ENCODE measurements around the gene CATSPER3. TPM values are rescaled to one million over a fixed set of nuclear protein-coding genes. Genes with fewer than 3 reads are reported as not detected.

Gene CATSPER3
- total RNA-seq, 1 experiment from 2014 or later, result 0.57 TPM

DNA sequence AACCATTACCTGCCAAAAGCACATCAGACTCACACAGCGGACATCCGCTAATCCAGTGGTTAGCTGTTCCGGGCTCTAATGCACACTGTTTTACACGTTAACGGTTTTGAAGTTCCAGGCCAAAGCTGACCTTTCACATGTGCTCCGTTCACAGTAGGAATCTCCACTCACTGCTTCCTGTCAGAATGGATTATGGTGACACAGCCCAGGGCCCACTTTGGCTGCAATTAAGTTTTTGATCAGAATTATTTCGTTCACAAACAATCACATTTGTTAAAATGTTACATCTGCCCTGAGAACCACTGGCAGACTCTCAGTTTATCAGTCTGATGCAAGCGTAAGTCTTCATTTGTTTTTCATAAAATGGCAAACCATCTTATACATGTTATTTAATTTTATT lies 30.2 kb upstream of the CATSPER3 start:
- no peaks in the 10 kb centered on the region; the same call in 1 of the 2 replicates for H4K20me1 ChIP-seq (ENCODE audit: insufficient read depth)
- no peaks in the 10 kb centered on the region for H3K9me2 ChIP-seq (ENCODE audit: insufficient read depth)
- ChIA-PET POLR2A (ENCODE audit: unreplicated experiment) (no interaction called here), CTCF (no interaction called here)
- intact Hi-C loops (cut with micrococcal nuclease; ENCODE audit: unreplicated experiment), result no loop called here
- TF ChIP-seq EZH2 (IDR thresholded peaks at IDR 0.05; ENCODE audit: low read depth), result no peak
- TF ChIP-seq, protein P1, sequence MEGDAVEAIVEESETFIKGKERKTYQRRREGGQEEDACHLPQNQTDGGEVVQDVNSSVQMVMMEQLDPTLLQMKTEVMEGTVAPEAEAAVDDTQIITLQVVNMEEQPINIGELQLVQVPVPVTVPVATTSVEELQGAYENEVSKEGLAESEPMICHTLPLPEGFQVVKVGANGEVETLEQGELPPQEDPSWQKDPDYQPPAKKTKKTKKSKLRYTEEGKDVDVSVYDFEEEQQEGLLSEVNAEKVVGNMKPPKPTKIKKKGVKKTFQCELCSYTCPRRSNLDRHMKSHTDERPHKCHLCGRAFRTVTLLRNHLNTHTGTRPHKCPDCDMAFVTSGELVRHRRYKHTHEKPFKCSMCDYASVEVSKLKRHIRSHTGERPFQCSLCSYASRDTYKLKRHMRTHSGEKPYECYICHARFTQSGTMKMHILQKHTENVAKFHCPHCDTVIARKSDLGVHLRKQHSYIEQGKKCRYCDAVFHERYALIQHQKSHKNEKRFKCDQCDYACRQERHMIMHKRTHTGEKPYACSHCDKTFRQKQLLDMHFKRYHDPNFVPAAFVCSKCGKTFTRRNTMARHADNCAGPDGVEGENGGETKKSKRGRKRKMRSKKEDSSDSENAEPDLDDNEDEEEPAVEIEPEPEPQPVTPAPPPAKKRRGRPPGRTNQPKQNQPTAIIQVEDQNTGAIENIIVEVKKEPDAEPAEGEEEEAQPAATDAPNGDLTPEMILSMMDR (conservative IDR thresholded peaks at IDR 0.05), result no peak
- no peaks in the 10 kb centered on the region for H3K27me3 ChIP-seq (ENCODE audit: insufficient read depth, low read depth)
- no peak overlapping the region for H3K4me3 ChIP-seq
- no TSS peak for BruUV-seq (replicated peaks)
- no peak overlapping the region for H2AFZ ChIP-seq
- H3K9me3 ChIP-seq (ENCODE audit: insufficient read depth, low read depth), result no peaks in the 10 kb centered on the region
- H3K4me2 ChIP-seq, result no peak overlapping the region
- H3K36me3 ChIP-seq (ENCODE audit: low read depth), result peaks cover 17% of the 10 kb centered on the region; the same call in 1 of the 2 replicates
- H3F3A ChIP-seq (ENCODE audit: insufficient read depth, low read depth), result no peaks in the 10 kb centered on the region
- H3K27ac ChIP-seq, result no peak overlapping the region
- H3K4me1 ChIP-seq (replicated peaks; ENCODE audit: insufficient read depth), result no peaks in the 10 kb centered on the region
- DNase-seq, result no peak
- H3K79me2 ChIP-seq (ENCODE audit: low read depth), result no peaks in the 10 kb centered on the region

DNA sequence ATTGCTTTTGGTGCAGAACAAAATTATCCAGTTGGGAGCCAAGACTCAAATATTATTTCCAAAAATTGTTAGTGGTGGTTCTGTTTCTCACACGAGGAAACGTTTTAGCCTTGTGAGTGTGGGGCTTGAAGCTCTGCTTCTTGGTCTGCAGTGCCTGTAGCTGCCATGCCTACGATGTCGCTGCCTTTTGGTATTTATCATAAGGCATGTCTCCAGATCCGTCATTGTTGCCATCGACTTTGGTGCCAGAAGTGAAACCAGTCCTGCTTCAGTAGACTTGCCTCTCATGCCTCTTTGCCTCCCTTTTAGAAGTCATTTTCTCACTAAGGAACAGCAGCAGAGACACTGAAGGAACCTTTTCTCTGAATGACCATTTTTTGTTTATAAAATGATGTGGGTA lies 29.7 kb upstream of the CATSPER3 start:
- no peaks in the 10 kb centered on the region for H3F3A ChIP-seq (ENCODE audit: insufficient read depth, low read depth)
- no peak overlapping the region for H3K27ac ChIP-seq
- no peak overlapping the region for H3K4me2 ChIP-seq
- no peaks in the 10 kb centered on the region for H3K9me3 ChIP-seq (ENCODE audit: insufficient read depth, low read depth)
- intact Hi-C loops (cut with micrococcal nuclease; ENCODE audit: unreplicated experiment), result no loop called here
- no peaks in the 10 kb centered on the region; the same call in 1 of the 2 replicates for H4K20me1 ChIP-seq (ENCODE audit: insufficient read depth)
- no peaks in the 10 kb centered on the region for H3K4me1 ChIP-seq (replicated peaks; ENCODE audit: insufficient read depth)
- TF ChIP-seq, protein P1 (conservative IDR thresholded peaks at IDR 0.05), result no peak
- TF ChIP-seq EZH2 (IDR thresholded peaks at IDR 0.05; ENCODE audit: low read depth), result no peak
- BruUV-seq (replicated peaks), result no TSS peak
- H2AFZ ChIP-seq, result no peak overlapping the region
- POLR2A ChIA-PET (ENCODE audit: unreplicated experiment), result interaction anchor here (0.7 kb wide), 1 partner anchor 364 kb away, joined by 7 read pairs; no protein-coding TSS in a partner anchor
- DNase-seq, result no peak
- H3K36me3 ChIP-seq (ENCODE audit: low read depth), result peaks cover 17% of the 10 kb centered on the region; the same call in 1 of the 2 replicates
- no peaks in the 10 kb centered on the region for H3K27me3 ChIP-seq (ENCODE audit: insufficient read depth, low read depth)
- no peak overlapping the region for H3K4me3 ChIP-seq
- H3K79me2 ChIP-seq (ENCODE audit: low read depth), result no peaks in the 10 kb centered on the region
- CTCF ChIA-PET, result no interaction called here
- no peaks in the 10 kb centered on the region for H3K9me2 ChIP-seq (ENCODE audit: insufficient read depth)

DNA sequence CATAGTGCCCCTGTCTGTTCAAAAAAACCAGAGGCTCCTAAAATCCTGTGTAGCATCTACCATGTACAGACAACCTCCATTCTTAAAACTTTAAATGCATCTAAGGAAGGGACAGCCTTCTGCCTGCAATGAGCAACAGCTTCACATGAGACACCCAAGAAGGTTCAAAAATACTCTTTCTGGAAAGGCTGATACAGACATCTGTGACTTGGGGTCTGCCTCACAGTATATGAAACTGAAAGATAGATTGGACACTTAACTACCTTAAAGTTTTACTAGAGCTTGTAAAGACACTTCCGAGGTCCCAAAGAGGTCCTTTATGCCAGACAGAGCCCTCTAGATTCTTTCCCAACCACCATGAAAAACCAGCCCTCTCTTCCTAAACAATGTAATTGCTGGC lies 28.2 kb upstream of the CATSPER3 start:
- intact Hi-C loops (cut with micrococcal nuclease; ENCODE audit: unreplicated experiment), result no loop called here
- H3K9me2 ChIP-seq (ENCODE audit: insufficient read depth), result no peaks in the 10 kb centered on the region; the same call in 1 of the 2 replicates
- no peak overlapping the region for H3K4me2 ChIP-seq
- H3K27me3 ChIP-seq (ENCODE audit: insufficient read depth, low read depth), result no peaks in the 10 kb centered on the region
- peaks cover 11% of the 10 kb centered on the region; the same call in 1 of the 2 replicates for H3K36me3 ChIP-seq (ENCODE audit: low read depth)
- H3K27ac ChIP-seq, result no peak overlapping the region
- H3K9me3 ChIP-seq (ENCODE audit: insufficient read depth, low read depth), result no peaks in the 10 kb centered on the region
- H3K4me3 ChIP-seq, result no peak overlapping the region
- H4K20me1 ChIP-seq (ENCODE audit: insufficient read depth), result no peaks in the 10 kb centered on the region
- H3K4me1 ChIP-seq (replicated peaks; ENCODE audit: insufficient read depth), result no peaks in the 10 kb centered on the region
- ChIA-PET CTCF (no interaction called here), POLR2A (ENCODE audit: unreplicated experiment) (no interaction called here)
- H3F3A ChIP-seq (ENCODE audit: insufficient read depth, low read depth), result no peaks in the 10 kb centered on the region
- no TSS peak for BruUV-seq (replicated peaks)
- TF ChIP-seq, protein P1 (conservative IDR thresholded peaks at IDR 0.05), result no peak
- no peak for TF ChIP-seq EZH2 (IDR thresholded peaks at IDR 0.05; ENCODE audit: low read depth)
- H2AFZ ChIP-seq, result no peak overlapping the region
- H3K79me2 ChIP-seq (ENCODE audit: low read depth), result no peaks in the 10 kb centered on the region
- no peak for DNase-seq

Measured in PC-9 (cell line).